HUES48 (cell line): ENCODE data around the gene OR2V2.
"Not testable (repeated sequence)": the region's sequence is repeated elsewhere in the genome, so short reads cannot be mapped to it uniquely, and the experiment has no call there.

Source experiments
- H3K27ac ChIP-seq: one replicate; pipeline ENCODE4 v1.7.0; 2013; ENCODE audit warnings: low read depth, low read length, inconsistent platforms
- H3K27me3 ChIP-seq: 2 replicates; pipeline ENCODE4 v1.6.1; 2013; ENCODE audit warnings: mild to moderate bottlenecking, low read length; ENCODE audit not compliant: control insufficient read depth, insufficient read depth
- H3K36me3 ChIP-seq: 2 replicates; pipeline ENCODE4 v1.6.1; 2013; ENCODE audit warnings: low read length; ENCODE audit not compliant: control insufficient read depth, insufficient read depth
- H3K4me1 ChIP-seq: 2 replicates; pipeline ENCODE4 v1.6.1; 2013; ENCODE audit warnings: mild to moderate bottlenecking, low read length; ENCODE audit not compliant: control insufficient read depth, insufficient read depth
- H3K4me3 ChIP-seq: 2 replicates; pipeline ENCODE4 v1.5.1; 2013; ENCODE audit warnings: mild to moderate bottlenecking, low read depth, low read length
- H3K9ac ChIP-seq: 2 replicates; pipeline ENCODE4 v1.6.1; 2013; ENCODE audit warnings: mild to moderate bottlenecking, low read depth, low read length, moderate library complexity
- H3K9me3 ChIP-seq: 2 replicates; pipeline ENCODE4 v1.6.1; 2013; ENCODE audit warnings: low read length; ENCODE audit not compliant: control insufficient read depth, insufficient read depth

Gene OR2V2

DNA sequence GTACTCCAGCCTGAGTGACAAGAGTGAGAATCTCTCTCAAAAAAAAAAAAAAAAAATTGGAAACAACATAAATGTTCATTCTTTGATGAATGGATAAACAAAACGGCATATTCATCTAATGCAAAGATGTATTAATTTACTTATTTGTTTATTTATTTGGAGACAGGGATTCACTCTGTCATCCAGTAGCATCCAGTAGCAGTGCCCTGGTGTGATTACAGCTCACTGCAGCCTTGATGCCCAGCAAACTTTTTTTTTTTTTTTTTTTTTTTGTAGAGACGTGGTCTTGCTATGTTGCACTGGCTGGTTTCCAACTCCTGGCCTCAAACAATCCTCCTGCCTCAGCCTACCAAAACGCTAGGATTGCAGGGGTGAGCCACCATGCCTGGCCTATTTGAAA lies 24.4 kb downstream of the OR2V2 start:
- Histone ChIP-seq H3K36me3 (no peaks in the 10 kb centered on the region), H3K4me1 (no peaks in the 10 kb centered on the region), H3K27ac (no peak overlapping the region), H3K9me3 (no peaks in the 10 kb centered on the region), H3K9ac (no peak overlapping the region), H3K4me3 (no peak overlapping the region), H3K27me3 (peaks cover 45% of the 10 kb centered on the region)

DNA sequence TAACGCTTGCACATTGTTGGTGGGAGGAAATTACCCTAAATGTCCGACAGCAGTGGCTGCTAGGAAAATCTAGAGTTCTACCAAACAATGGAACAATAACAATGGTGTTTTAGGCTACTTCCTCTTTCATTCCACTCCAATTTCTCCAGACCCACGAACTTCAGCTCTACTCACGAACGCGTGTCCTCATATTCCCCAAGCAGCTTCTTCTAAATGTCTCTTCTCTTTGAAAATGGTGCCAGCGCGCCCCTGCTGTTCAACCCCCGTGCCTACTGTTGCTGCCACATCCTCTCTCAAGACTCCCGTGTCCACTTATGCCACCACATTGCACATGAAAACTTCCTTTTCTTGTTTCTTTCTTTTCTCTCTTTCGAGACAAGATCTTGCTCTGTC lies 25.6 kb downstream of the OR2V2 start:
- H3K36me3 ChIP-seq: no peaks in the 10 kb centered on the region
- peak overlapping the region; percentile 66 for H3K4me3 ChIP-seq
- no peak overlapping the region for H3K9ac ChIP-seq
- no peaks in the 10 kb centered on the region for H3K9me3 ChIP-seq
- no peaks in the 10 kb centered on the region for H3K4me1 ChIP-seq
- peaks cover 44% of the 10 kb centered on the region for H3K27me3 ChIP-seq
- H3K27ac ChIP-seq: no peak overlapping the region

DNA sequence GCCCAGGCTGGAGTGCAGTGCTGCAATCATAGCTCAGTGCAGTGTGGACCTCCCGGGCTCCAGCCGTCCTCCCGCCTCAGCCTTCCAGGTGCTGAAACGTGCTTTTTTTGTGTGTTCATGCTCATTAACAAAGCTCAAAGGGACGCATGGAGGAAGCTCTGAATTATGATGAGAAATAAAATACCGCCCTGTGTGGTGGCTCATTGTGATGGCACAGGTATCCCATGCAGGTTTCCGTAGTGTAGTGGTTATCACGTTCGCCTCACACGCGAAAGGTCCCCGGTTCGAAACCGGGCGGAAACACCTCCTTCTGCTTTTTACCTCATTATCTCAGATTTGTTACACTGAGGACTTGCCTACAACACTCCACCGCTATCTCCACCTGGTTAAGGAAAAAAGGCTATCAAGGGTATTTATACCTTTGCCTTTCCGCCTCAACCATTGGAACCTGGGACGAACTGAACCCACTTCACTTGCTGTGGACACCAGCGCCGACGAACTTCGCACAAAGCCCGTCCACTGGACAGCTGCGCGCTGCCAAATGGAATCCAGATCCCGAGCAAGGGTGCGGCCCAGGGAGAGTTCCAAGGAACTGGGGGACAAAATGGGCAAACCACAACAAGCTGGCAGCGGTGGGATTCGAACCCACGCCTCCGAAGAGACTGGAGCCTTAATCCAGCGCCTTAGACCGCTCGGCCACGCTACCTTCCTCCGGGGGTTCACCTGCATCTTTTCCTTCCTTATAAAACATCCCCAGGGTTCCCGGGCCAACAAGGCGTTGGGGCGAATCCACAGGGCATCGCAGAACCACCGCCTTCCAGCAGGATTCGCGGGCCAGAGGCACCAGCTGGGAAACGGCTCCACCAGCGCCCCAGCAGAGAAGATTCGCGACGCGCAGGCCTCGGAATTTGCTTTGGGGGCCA lies 26.3 kb downstream of the OR2V2 start:
- Histone ChIP-seq H3K27ac (peak overlapping the region; percentile 34), H3K4me3 (peak overlapping the region; percentile 66), H3K4me1 (no peaks in the 10 kb centered on the region), H3K36me3 (no peaks in the 10 kb centered on the region), H3K27me3 (peaks cover 38% of the 10 kb centered on the region), H3K9me3 (no peaks in the 10 kb centered on the region), H3K9ac (no peak overlapping the region)

DNA sequence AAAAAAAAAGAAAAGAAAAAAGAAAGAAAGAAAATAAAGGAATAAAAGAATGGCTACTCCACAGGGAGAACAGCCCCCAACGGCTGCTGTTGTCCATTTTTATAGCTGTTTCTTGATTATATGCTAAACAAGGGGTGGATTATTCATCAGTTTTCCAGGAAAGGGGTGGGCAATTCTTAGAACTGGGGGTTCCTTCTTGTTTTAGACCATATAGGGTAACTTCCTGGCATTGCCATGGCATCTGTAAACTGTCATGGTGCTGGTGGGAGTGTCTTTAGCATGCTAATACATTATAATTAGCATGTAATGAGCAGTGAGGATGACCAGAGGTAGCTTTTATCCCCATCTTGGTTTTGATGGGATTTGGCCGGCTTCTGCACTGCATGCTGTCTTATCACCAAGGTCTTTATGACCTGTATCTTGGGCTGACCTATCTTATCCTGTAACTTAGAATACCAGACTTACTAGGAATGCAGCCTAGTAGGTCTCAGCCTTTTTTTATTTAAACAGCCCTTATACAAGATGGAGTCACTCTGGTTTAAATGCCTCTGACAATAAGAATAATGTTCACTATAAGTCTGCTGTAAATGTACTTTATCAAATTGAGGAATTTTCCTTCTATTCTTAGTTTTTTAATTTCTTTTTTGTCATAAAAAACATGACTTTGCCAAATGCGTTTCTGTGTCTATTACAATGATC lies 29.0 kb downstream of the OR2V2 start:
- Histone ChIP-seq H3K9me3 (no peaks in the 10 kb centered on the region), H3K27me3 (peaks cover 18% of the 10 kb centered on the region), H3K4me1 (no peaks in the 10 kb centered on the region), H3K4me3 (no peak overlapping the region), H3K9ac (no peak overlapping the region), H3K27ac (no peak overlapping the region), H3K36me3 (no peaks in the 10 kb centered on the region)

DNA sequence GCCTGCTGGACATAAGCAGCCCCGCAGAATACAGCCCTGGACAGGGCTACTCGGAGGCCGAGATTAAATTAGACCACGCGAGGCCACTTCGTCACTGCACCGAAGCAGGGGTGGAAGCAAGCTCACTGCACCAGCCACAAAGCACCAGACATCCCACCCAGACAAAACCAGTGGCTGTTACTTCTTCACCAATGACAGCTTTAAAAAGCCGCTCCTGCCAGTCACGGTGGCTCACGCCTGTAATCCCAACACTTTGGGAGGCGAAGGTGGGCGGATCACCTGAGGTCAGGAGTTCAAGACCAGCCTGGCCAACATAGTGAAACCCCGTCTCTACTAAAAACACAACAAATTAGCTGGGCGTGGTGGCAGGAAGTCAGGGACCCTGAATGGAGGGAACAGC lies 30.2 kb downstream of the OR2V2 start:
- not testable (repeated sequence) for H3K4me3 ChIP-seq, H3K27me3 ChIP-seq, H3K36me3 ChIP-seq, H3K9ac ChIP-seq, H3K9me3 ChIP-seq, H3K27ac ChIP-seq, H3K4me1 ChIP-seq

DNA sequence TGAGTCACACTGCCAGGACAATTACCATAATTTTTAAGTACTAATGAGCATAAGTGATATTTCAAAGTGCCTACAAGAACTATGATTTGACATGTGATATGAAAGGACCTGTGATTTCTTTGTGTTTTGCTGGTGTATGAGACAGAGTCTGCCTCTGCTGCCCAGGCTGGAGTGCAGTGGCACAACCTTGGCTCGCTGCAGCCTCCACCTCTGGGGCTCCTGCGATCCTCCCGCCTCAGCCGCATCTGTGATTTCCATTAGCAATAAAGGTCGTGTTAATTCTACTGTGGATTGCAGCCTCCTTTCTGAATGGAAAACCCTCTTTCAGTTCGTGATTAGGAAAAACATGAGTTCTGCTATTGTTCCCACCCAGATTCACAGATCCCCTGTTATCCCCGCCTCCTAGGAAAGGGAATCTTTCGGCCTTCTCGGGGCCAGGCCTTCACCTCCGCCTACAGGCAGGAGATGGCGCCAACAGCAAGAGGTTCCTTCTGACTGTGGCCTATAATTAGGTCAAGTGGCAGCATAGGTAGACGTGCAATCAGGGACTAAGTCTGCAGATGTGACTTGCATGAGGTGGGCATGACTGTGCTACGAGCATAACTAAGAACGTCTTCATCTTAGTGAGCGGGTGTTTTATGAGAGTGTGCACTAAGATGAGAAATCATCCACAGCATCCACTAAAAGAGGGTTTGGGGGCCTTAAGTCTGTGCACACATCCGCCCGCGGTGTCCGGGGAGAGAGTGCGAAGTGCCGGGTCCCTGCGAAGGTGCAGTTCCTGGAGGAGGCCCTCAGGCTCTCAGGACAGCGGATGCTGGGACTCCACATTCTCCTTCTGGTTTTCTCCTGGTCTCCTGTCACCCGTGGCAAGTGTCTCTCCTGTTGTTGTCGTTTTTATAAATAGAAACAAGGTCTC lies 34.5 kb downstream of the OR2V2 start:
- Histone ChIP-seq H3K9me3 (peaks cover 4% of the 10 kb centered on the region; the same call in 1 of the 2 replicates), H3K9ac (no peak overlapping the region), H3K36me3 (no peaks in the 10 kb centered on the region), H3K27me3 (no peaks in the 10 kb centered on the region), H3K4me1 (no peaks in the 10 kb centered on the region), H3K27ac (no peak overlapping the region), H3K4me3 (no peak overlapping the region)

DNA sequence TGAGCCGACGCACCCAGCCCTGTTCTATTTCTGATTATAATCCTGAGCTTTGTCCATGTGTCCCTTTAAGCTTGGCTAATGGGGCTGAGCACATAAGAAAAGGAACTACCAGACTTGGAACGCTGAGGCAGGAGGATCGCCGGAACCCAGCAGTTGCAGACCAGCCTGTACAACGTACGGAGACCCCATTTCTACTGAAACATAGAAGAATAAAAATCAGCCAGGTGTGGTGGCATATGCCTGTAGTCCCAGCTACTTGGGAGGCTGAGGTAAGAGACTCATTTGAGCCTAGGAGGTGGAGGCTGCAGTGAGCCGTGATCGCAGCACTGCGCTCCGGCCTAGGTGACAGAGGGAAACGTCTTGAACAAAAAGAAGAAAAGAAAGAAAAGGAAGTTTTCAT lies 35.3 kb downstream of the OR2V2 start:
- Histone ChIP-seq H3K9ac (no peak overlapping the region), H3K27me3 (no peaks in the 10 kb centered on the region), H3K27ac (no peak overlapping the region), H3K9me3 (peaks cover 4% of the 10 kb centered on the region; the same call in 1 of the 2 replicates), H3K4me3 (no peak overlapping the region), H3K4me1 (no peaks in the 10 kb centered on the region), H3K36me3 (no peaks in the 10 kb centered on the region)

DNA sequence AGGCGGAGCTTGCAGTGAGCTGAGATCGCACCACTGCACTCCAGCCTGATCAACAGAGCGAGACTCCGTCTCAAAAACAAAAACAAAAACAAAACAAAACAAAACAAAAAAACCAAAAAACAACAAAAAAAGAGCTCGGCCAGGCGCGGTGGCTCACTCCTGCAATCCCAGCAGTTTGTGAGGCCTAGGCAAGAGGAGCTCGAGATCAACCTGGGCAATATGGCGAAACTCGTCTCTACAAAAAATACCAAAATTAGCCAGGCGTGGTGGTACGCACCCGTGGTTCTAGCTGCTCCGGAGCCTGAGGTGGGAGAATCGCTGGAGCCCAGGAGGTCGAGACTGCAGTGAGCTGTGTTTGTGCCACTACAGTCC lies 37.4 kb downstream of the OR2V2 start:
- Histone ChIP-seq H3K4me1 (no peaks in the 10 kb centered on the region), H3K27me3 (peaks cover 10% of the 10 kb centered on the region), H3K27ac (no peak overlapping the region), H3K4me3 (no peak overlapping the region), H3K36me3 (no peaks in the 10 kb centered on the region), H3K9me3 (peaks cover 4% of the 10 kb centered on the region; the same call in 1 of the 2 replicates), H3K9ac (no peak overlapping the region)

DNA sequence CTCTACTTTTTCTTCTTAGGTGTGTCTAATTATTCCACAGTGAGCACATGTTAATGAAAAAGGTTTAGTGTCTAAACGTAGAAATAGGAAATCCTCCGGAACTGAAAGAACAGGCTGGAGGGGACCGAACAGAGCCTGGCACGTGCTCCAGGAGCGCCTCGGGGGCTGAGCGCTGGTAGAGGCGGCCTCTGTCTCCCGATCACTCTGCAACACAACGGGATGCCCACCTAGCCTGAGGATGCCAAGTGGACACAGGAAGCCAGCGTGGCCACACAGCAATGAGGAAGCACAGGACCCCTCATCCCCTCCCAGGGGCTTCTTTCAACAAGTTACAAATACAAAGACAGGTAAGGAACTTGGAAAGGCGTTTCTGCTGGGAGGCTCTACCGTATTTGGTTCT lies 38.2 kb downstream of the OR2V2 start:
- Histone ChIP-seq H3K27me3 (peaks cover 17% of the 10 kb centered on the region), H3K36me3 (no peaks in the 10 kb centered on the region), H3K9ac (no peak overlapping the region), H3K27ac (no peak overlapping the region), H3K4me1 (no peaks in the 10 kb centered on the region), H3K9me3 (peaks cover 4% of the 10 kb centered on the region; the same call in 1 of the 2 replicates), H3K4me3 (no peak overlapping the region)

DNA sequence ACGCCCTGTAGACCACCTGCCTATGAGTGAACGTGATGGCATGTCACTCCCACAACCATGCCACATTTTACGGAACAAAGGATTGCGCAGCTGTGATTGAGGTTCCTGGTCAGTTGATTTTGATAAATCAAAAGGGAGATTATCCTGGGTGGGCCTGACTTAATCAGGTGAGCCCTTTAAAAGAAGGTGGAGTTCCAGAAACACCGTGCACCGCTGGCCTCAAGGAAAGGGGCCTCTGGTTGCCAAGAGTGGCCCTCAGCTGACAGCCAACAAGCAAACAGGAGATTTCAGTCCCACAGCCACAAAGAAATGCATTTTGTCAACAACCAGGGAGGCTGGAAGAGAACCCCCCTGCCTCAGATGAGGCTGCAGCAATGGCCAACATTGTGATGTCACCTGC lies 38.6 kb downstream of the OR2V2 start:
- H3K9ac ChIP-seq: no peak overlapping the region
- H3K9me3 ChIP-seq: peaks cover 4% of the 10 kb centered on the region; the same call in 1 of the 2 replicates
- H3K36me3 ChIP-seq: no peaks in the 10 kb centered on the region
- H3K4me3 ChIP-seq: no peak overlapping the region
- H3K27ac ChIP-seq: no peak overlapping the region
- H3K27me3 ChIP-seq: peaks cover 22% of the 10 kb centered on the region
- no peaks in the 10 kb centered on the region for H3K4me1 ChIP-seq
